Endometrium (tissue), 2 donors: ENCODE results near the gene DEGS2.
"Not testable (repeated sequence)": the region's sequence is repeated elsewhere in the genome, so short reads cannot be mapped to it uniquely, and the experiment has no call there.

Source experiments
- FAIRE-seq: peaks from 2 replicates; lab custom pipeline; 2012; peaks lifted over from hg19 to GRCh38; lab: Jason Lieb, UNC
- donor health status: control.
- donor health status: control.

The DEGS2 gene

DNA sequence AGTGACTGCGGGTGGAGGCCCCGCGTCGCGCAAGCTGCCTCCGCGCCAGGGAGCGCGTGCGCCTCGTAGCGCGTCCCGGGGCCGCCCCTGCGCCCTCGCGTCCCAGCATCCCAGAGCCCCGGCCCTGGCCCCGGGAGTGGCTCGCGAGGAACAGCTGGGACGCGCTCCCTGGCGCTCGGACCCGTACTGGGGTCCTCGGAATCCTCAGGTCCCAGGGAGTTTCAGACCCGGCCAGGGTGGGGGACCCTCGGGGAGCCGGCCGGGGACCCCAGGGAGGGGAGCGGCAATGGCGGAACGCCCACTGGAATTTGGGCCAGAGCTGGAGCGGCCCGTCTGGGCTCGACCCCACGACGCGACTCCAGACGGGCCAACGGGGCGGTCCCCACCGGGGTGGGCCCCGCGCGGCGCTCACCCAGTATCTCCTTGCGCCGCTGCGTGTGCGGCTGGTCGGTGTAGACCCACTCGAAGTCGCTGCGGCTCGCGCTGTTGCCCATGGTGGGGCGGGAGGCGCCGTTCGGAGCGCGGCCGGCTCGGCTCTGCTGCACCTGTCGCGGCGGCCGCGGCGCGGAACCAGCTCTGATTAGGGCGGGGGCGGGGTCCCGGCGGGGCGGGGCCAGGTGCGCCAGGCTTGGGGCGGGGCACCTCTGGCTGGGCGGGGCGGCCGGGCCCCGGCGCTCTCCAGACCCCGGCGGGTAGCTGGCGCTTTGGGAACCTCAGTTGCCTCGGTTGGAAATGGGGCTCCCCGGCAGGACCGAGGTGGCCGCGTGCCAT is at the start of gene DEGS2:
Gene DEGS2, minus strand, starts transcription at position 552 of the 771 bp plus-strand sequence. Its CDS starts 58 bp downstream, at position 494.
- FAIRE-seq: no peak

DNA sequence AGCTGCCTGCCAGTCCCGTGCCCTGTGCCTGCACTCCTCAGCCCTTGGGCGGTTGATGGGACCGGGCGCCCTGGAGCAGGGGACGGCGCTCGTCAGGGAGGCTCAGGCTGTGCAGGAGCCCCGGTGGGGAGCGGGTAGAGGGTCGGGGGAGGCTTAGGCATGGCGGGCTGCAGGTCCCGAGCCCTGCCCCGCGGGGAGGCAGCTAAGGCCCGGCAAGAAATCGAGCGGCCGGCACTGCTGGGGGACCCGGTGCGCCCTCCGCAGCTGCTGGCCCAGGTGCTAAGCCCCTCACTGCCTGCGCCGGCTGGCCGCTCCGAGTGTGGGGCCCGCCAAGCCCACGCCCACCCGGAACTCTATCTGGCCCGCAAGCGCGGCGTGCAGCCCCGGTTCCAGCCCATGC is 48.7 kb upstream of the DEGS2 start:
- FAIRE-seq: not testable (repeated sequence)

DNA sequence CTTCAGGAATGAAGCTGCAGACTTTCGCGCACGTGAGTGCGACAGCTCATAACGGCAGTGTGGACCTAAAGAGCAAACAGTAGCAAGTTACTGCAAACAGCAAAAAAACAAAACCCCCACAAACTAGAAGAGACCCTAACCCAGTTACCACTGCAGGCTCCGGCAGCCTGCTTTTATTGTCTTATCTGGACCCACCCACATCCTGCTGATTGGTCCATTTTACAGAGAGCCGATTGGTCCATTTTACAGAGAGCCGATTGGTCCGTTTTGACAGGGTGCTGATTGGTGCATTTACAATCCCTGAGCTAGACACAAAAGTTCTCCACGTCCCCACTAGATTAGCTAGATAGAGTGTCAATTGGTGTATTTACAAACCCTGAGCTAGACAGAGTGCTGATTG is 48.1 kb upstream of the DEGS2 start:
- FAIRE-seq: not testable (repeated sequence)

DNA sequence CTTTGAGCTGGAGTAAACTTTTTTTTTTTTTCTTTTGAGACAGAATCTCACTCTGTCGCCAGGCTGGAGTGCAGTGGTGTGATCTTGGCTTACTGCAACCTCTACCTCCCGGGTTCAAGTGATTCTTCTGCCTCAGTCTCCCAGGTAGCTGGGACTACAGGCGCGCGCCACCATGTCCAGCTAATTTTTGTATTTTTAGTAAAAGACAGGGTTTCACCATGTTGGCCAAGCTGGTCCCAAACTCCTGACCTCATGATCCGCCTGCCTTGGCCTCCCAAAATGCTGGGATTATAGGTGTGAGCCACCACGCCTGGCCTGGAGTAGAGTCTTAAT is 45.4 kb upstream of the DEGS2 start:
- not testable (repeated sequence) for FAIRE-seq

DNA sequence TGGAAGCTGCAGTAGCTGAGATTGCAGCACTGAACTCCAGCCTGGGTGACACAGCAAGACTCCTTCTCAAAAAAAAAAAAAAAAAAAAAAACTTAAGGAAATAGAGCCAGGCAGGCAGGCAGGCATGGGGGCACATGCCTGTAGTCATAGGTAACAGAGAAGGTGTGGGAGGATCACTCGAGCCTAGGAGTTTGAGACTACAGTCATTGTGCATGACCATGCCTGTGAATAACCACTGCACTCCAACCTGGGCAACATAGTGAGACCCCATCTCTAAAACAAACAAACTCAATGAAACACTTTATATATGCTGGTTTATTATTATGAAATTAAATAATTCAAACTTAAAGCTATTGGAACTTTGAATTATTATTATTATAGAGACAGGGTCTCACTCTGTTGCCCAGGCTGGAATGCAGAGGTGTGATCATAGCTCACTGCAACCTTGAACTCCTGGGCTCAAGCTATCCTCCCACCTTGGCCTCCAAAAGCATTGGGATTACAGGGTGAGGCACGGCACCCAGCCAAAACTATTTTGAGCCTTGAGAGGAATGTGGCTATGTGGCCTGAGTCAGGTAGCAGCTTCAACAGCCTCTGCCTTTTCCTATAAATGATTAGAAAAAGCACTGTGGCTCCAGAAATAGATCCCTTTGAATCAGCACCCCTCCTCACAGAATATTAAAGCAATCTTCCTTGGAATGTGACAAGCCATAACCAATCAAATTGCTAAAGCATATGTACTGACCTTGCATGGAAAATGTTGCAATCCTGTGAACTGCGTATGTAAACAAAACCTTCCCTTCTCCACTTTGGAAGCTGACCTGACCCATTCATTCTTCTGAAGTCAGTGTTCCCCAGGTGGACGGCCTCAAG is 44.8 kb upstream of the DEGS2 start:
- FAIRE-seq: no peak

DNA sequence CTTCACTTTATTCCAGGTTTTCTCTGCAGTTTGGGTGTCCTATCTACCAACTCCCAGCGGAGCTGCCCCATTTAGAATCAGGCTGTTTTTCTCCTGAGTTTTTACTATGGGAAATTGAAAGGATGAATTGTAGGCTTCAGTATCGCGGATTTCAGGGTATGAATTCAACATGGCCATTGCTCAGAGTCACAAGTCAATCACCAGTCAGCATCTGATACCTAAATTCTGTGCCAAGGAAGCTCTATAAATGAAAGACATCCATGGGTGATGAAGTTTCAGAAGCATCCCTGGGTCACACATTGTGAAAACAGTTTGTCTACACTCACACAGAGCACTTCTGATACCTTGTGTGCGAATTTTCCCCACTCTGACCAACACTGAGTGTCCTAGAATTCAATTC is 43.7 kb upstream of the DEGS2 start:
- FAIRE-seq: no peak

DNA sequence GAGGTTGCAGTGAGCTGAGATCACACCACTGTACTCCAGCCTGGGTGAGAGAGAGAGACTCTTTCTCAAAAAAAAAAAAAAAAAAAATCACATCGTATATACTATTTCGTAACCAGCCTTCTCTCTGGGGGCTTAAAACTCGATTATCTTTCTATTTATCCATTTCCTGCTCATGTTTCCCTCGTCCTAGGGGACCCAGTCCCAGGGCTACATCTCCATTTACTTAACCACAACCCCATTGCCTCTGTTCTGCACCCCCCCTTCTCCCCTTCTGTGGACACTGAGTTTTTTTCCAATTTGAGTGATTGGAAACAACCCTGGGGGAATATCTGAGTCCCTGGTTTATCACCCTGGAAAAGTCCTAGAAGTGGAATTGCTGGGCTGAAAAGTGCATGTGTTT is 43.3 kb upstream of the DEGS2 start:
- FAIRE-seq: no peak

DNA sequence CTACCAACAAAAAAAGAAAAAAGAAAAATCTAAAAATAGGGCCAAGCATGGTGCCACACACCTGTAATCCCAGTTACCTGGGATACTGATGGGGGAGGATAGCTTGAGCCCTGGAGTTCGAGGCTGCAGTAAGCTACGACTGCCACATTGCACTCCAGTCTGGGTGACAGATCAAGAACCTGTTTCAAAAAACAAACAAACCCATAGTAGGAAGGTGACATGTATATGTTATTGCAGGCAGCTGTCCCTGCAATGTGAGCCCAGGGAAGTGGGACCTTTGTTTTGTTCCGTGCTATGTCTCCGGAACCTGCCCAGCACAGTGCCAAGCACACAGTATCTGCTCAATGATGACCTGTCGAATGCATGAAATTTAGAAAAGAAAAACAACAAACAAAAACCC is 42.3 kb upstream of the DEGS2 start:
- FAIRE-seq: no peak

DNA sequence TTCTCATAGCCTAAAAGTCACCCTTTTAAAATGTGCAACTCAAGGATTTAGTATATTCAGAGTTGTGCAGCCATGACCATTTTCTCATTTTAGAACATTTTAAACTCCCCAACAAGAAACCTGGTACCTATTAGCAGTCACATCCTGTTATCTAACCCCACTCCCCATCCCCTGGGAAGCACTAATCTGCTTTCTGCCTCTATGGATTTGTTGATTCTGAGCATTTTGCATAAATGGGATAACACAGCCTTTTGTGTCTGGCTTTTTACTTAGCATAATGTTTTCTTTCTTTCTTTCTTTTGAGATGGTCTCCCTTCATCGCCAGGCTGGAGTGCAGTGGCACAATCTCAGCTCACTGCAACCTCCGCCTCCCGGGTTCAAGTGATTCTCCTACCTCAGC is 40.9 kb upstream of the DEGS2 start:
- FAIRE-seq: no peak

DNA sequence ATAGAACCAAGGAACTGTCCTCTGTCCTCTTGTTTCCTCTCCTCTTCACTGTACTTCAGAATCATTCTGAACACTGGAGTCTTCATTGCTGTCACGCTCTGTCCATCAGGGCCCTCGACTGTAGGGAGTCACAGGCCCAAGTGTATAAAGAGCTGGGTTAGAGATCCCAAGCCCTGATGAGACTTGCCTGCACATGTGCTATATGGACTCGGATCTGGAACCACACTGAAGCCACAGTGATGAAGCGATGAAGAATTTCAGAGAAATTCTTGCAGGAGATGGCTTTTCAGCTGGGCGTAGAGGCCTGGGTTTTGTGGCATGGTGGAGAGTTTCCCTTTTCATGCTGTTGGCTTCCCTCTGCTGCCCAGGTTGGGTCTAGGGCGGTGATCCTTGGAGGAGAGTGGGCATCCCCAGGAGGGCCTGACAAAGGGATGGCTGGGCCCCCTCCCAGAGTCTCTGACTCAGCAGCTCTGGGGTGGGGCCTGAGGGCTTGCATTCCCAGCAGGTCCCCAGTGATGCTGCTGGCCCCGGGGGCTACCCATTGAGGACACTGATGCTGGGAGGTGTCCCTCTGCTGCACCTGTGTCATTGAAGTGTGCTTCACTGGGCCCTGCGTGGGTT is 39.9 kb upstream of the DEGS2 start:
- no peak for FAIRE-seq

DNA sequence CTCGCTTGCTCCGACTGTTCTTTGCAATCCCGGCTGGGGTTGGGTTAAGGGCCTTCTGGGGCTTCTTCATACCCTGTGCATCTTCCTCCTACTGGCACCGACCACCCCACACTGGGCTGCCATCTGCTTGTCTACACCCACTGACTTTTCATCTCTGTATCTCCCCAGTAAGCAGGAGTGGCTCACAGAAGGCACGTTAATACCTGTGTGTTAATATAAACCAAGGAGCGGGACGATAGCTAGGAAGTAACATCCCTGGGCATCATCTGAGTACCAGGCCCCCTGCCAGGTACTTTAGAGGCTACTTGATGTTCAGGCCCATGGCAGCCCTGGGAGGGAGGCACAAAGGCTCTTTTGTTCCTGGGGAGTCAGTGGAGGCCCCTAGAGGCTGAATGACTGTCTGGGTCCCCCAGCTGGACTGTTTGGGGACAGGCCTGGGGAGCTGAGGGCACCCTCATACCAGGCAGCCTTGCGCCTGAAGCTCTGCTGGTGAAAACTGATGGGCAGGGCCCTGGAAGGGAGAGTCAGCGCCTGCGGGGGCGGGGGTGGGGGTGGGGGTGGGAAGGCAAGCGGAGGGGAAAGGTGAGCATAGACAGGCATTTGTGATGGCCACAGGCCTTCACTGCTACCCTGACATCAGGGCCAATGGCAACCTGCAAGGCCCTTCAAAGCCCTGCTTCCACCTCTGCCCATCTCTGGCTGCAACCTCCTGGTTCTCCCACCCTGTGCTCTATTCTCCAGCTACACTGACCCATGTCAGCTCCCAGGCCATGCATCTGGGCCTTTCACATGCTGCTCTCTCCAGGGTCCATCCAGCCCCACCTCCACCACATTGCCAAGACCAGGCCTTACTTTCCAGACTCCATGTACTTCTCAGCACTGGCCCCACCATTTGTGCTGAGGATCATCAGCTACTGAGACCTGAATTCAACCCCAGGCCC is 34.2 kb upstream of the DEGS2 start:
- FAIRE-seq: no peak

DNA sequence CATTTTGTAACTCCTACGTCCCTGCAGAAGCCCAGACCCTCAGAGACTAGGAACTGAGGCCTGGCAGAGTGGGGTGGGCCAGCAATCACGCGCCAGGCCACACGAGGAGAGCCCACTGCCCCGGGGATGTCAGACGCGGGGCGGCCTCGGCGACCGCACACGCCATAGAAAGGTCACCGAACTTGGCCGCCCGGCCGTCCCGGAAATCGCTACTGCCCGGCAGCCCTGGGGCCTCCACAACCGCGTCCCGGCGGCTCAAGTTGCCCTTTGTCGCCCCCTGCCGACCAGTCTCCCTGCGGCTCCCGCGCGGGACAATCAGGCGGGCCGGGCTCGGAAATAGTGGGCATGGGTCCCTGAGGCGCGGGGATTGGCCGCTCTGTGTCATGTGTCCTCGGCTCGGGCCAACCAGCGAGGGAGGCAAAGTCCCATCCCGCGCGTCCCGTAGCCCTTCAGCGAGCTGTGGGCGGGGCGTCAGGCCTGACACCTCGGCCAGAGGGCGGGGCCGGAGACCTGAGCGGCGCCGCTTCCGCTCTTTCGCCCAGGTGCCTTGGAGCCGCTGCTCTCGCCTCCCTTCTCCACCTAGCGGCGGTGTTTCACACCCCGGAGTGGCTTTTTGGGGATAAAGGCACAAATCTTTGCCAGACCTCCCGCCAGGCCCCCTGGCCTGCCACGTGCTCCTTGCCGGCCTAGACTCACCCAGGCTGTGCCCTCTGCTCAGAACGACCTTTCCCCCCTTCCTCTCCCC is 33.4 kb upstream of the DEGS2 start:
- peak; percentile 91 for FAIRE-seq

DNA sequence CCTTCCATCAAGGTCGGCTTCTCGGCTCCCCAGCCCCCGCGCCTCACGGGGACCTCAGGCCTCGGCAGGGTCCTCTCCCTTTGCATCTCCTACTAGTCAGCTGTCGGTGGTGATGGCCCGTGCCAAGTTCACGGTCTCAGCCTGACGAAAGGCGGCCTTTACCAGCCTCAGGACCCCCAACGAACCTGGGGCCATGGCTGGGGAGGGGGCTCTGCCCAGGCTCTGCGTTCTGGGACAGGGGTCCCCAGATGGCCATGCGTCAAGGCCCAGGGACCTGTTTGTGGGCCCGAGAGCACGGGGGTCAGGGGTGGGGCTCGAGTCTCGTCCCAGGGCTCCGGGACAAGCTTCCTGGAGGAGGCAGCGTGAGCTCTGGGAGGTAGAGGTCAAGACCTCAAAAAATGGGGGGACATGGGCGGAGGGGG is 32.8 kb upstream of the DEGS2 start:
- FAIRE-seq: no peak

DNA sequence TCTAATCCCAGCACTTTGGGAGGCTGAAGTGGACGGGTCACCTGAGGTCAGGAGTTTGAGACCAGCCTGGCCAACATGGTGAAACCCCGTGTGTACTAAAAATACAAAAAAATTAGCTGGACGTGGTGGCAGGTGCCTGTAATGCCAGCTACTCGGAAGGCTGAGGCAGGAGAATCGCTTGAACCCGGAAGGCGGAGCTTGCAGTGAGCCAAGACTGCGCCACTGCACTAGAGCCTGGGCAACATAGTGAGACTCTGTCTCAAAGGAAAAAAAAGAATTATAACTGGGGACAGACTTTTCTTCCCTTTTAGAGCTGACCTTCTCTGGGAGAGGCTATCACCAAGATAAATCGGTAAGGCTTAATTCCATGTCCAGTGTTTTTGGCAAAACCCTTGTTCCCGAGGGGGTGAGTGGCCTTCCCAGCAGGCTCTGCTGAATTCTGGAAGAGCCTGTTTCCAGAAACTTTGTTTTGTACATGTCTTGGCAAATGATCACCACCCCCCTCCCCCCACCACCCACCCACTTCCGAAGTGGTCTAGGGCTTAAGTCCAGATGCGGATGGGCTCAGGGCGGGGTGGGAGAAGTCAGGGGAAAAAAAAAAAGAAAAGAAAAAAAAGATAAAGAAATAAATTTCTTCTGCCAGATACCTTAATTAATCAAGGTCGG is 32.3 kb upstream of the DEGS2 start:
- no peak for FAIRE-seq

DNA sequence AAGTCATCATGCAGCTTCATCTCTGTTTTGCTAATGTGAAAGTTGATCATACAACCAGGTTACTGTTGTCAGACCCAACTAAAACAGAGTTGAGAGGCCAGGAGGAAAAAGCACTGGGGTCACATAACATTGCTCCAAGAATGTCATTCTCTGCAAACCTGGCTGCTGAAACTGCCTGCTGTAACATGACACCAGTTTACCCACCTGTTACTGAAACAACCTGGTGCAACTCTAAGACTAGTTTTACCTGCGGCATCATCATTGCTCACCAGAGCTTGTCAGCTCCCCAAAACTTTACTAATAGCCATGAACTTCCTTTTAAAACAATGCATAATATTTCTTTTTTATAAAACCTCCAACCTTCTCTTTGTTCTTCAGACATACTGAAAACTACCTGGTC is 30.7 kb upstream of the DEGS2 start:
- no peak for FAIRE-seq

DNA sequence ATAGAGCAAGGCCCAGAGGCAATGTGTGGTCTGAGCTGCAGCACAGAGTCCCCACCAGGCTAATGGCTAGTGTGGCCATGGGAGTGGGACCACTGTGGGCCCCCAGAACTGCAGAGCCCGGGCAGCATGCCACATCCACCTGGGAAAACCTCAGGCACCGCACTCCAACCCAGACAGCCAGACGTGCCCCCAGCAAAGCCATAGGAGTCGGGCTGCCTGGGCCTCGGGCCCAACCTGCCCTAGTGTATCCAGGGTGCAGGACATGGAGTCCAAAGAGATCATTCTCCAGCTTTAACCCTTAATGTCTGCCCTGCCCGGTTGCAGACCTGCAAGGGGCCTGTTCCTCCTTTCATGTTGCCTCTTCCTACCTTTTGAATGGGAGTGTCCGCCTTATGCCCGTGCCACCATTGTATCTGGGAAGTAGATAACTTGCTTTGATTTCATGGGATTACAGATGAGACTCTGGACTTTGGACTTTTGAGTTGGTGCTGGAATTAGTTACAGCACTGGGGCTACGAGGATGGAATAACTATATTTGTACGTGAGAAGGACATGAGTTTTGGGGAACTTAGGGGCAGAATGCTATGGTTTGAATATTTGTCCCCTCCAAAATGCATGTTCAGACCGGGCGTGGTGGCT is 29.1 kb upstream of the DEGS2 start:
- FAIRE-seq: no peak

DNA sequence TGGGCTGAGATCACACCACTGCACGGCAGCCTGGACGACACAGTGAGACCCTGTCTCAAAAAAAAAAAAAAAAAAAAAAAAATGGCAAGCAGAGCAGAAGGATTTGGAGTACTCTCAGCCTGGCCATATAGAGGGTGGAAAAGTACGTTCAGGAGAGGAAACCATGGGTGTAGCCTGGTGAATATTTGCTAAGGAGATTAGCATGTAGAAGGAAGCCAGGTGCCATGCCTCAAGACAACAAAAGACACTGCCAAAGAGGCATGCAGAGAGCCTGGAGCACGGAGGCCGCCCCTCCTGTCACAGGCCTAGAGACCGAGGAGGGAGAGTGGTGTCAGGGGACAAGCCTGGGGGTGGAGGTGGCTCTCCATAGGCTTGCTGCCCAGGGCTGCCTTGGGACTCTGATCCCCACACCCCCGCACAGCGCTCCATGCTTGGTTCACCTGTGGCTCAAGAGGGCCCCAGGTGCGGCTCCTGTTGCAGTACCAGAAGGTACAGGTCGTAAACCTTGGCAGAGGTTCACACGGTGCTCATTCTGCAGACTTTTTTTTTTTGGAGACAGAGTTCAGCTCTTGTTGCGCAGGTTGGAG is 27.9 kb upstream of the DEGS2 start:
- FAIRE-seq: no peak

DNA sequence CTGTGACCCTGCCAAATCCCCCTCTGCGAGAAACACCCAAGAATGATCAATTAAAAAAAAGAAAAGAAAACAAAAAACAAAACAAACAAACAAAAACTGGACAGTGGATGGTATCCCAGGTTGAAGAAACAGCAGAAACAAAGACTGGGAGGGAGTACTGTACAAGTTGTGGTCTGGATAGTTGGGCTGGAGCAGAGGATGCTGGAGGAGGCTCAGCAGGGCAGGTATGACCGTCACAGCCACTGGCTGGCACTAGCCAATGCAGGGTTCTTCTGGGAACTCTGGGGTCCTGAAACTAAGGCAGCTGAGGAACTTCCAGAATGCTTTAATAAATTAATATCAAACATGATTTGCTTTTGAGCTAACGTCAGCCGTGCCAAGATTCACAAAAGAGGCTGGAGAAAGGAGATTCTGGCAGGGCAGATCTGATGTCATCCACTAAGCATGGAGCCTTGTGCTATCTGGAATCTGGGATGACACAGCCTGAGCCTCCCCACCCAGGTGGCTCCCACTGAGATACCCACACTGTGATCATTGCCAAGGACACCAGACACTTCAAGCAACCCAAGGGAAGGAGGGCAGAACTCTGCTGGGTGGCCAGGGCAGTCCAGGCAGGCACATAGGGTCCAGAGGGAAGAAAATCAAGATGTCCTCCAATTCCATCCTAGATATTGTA is 22.6 kb upstream of the DEGS2 start:
- FAIRE-seq: not testable (repeated sequence)

DNA sequence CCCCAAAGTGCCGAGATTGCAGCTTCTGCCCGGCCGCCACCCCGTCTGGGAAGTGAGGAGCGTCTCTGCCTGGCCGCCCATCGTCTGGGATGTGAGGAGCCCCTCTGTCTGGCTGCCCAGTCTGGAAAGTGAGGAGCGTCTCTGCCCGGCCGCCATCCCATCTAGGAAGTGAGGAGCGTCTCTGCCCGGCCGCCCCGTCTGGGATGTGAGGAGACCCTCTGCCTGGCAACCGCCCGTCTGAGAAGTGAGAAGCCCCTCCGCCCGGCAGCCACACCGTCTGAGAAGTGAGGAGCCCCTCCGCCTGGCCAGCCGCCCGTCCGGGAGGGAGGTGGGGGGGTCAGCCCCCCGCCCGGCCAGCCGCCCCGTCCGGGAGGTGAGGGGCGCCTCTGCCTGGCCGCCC is 21.2 kb upstream of the DEGS2 start:
- FAIRE-seq: not testable (repeated sequence)
